Activated CD4-positive, alpha-beta T cell treated with anti-CD3 and anti-CD28 coated beads, Interleukin-10, Interleukin-2, amounts not matched to agents 100 ng/mL and 50 ng/mL, durations not matched to agents 16 hours and 8 hours (primary cell): ENCODE measurements around the gene P2RX5.
A peak's percentile ranks its signal among the peaks of the same experiment; 100 is the strongest.

Source experiments
- DNase-seq: peaks from one replicate; pipeline ENCODE4 v3.0.0-alpha.2; 2020

Gene P2RX5

DNA sequence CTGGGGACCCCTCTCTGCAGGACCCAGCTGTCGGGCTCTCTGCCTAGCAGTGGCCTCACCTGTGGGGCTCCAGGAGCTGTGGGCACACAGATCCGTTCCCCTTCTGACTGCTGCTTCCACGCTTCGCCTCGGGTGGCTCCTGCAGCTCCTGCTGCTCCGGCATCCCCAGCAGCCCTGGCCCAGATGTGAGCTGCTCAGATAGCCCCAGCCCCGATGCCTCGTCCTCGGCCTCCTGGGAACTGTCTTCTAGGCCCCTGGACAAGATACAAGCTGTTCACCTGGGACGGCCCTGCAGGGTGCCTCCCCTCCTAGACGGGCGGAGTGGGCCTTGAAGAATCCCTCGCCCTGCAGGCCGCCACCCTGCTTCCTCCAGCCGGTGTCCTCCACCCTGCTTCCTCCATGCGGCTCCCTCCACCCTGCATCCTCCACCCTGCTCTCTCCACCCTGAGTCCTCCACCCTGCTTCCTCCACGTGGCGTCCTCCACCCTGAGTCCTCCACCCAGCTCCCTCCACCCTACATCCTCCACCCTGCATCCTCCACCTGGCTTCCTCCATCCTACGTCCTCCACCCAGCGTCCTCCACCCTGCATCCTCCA, 16.3 kb downstream of the P2RX5 start:
- DNase-seq = no peak

DNA sequence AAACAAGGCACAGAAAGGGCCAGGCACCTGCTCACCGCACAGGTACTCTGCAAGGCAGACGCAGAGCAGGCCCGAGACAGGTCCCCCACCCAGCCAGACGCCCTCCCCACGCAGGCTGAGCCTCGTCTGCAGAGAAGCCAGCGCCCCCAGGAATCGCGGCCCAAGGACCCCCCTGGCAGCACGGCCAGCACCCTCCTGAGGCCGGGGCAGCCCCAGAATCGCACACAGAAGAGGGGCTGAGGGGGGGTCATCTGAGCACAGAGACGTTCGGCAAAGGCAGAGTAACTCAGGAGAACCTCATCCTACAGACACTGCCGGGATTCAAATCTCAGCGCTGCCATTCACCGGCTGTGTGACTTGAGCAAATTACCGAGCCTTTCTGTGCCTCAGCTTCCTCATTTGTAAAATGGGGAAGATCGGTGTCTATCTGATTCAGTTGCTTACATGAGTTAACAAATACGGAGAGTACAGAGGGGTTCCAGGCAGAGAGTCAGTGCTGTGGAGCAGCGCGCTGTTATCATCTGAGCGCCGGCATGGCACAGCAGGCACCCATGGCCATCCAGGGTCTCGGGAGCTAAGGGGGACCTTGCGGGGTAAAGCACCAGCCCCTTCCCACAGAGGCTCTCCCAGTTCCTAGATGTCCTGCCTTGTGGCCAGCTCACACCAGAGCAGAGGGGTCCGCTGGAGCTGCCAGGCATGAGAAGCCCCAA, 17.0 kb downstream of the P2RX5 start:
- DNase-seq = no peak

DNA sequence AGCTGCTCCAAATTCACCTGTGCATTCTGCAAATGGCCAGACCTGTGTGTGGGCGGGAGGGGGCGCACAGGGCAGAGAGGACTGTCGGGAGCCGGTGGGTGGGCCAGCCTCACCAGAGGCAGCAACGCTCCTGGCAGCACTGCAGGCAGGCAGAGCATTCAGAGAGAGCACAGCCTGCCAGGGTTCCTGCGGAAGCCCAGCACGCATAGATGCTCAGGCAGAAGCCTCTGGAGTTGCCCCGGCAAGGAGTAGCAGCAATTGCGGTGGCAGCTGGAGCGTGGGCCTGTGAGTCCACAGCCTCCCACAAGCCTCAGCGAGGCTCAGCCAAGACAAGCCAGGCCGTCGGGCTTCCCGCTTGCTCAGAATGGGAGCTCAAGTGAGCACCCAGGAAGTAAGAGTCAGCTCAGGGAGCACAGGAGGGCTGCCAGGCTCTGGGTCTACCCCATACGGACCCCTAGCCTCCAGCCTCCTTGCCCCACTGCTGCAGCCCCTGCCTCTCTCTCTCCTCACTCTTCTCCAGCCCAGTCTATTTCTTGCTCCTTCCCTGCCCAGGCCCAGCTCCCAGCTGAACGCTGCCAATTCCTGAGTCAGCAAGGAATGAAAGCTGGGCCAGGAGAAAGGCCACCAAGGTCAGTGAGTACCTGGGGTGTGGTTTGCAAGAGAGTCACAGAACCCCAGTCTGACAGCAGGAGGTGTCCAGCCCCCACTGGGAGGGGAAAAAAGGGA, 17.7 kb downstream of the P2RX5 start:
- no peak for DNase-seq

DNA sequence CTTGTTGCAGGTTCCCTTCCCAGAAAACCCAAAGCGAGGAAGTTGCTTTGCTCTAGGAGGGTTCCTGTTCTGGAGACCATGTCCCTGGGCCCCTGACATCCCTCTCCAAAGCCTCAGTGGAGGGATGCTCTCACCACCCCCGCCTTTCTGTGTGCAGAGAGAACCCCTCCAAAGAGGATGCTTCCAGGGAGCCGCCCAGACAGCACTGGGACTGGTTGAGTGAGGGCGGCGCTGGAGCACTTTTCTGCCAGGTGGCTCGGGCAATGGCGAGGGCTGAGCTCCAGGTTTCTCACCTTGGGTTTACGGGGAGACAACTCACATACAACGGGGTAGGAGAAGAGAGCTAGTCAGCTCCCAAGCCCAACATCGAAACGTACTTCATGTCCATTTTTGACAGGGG, 20.1 kb downstream of the P2RX5 start:
- DNase-seq = no peak

DNA sequence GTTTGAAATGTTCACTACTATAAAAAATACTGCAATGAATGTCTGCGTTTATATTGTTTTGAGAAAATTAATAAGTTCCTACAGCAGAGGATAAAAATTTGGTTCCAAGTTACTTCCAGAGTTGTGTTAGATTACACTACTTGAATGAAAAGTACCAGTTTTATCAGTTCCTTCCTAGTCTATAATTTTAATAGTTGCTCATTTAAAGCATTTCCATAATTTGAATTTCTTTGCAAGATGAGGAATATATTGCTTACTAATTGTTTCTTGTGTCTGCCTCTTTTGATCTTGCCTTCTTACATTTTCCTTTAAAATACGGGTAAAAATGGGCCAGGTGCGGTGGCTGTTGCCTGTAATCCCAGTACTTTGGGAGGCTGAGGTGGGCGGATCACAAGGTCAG, 23.4 kb downstream of the P2RX5 start:
- no peak for DNase-seq

DNA sequence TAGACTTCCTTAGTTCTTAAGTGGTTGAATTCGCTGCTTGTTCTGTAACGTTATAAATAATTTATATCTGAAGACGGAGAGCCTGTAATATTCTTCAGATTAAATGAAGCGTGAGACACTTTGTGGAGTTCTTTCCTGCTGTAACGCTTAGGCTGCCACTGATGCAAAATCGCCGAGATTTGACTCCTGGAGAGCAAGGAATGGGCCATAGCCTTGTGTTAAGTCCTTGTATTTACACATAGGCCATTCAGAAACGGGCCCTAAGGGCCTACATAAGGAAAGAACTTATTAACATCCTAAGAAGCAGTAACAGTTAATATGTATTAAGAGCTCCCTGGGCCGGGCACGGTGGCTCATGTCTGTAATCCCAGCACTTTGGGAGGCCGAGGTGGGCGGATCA, 26.4 kb downstream of the P2RX5 start:
- no peak for DNase-seq

DNA sequence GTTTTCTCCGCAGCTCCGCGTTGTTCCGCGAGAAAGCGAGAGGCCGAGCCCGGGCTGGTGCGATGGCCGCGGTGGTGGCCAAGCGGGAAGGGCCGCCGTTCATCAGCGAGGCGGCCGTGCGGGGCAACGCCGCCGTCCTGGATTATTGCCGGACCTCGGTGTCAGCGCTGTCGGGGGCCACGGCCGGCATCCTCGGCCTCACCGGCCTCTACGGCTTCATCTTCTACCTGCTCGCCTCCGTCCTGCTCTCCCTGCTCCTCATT, 26.9 kb downstream of the P2RX5 start:
- no peak for DNase-seq

DNA sequence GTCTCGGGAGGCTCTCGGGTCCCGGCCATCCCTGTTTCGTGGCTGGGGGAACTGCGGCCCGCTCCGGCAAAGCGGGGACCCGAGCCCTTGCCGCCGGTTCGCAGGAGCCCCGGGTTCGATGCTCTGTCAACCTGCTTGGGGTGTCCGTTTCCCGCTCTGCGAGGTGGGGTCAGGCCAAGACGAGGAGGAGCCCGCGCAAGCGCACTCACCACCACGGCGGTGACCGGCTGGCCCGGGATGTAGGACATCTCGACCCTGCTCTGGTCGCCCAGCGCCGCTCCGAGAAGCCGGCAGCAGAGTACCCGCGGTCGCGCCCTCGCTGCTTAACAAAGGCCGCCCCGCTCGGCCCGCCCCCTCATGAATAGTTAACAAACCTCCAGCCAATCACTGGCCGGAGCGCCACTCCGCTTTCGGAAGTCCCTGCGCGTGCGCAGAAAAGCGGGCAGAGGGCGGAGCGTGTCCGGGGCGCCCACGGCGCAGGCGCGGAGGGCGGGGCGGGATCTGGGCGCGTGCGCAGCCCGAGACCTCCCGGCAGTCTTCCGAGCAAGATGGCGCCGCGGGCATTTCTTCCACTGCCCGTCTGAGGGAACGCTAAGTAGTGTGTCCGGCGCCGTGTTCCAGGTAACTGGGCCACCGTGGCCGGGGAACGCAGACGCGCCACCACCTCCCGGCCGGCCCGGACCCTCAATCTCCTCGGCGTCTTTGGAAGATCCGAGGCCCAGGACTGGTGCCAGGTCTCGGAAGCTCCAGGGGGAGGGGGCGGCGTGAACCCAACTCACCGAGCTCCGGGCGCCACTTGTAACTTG, 27.5 kb downstream of the P2RX5 start, which contains the start of the genes EMC6 and TAX1BP3:
Gene EMC6, plus strand, starts transcription at position 534 of the 806 bp plus-strand sequence. CDS start 335 bp downstream, outside the sequence.
Gene TAX1BP3, minus strand, starts transcription at position 300 of the 806 bp plus-strand sequence. Its CDS starts 52 bp downstream, at position 248.
- peak; percentile 99 for DNase-seq

DNA sequence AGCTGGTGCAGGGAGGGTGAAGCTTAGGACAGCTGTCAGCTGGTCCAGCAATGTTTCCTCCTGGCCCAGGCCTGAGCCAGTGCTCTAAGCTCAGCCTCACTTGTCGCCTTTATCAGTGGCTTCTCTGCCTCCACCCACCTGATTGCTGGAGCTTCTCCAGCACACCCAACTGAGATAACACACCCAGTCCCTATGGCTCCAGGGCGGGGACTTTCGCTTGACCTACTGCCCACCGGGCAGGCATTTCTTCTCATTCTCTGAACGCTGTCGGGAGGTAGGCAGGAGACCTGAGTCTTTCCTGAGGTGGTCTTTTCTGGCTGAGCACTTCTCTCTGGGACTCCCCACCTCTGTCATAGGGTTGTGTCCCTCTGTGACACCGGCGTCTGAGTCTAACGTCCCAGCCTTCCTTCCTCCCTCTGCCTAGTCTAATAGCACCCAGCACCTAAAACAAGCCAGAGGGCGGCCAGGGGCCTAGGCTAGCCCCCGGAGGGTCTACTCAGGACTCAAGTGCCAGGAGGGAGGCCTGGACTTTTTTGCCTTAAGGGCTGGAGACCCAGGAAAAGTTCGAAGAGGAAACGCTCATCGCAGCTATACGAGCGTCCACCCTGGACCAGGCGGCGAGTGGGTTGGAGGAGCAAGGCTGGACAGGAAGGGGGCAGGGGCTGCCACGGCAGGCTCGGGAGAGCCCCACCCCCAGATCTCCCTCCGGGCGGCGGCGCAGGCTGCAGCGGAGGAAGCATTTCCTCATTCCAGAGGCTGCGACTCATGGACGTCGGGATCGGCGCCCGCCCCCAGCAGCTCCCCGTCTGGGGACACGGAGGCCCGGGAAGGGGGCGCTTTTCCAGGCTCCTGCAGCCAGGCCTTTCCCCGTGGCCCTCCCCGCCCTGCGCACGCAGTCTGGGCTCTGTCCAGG, 28.3 kb downstream of the P2RX5 start:
- DNase-seq = peak; percentile 19

DNA sequence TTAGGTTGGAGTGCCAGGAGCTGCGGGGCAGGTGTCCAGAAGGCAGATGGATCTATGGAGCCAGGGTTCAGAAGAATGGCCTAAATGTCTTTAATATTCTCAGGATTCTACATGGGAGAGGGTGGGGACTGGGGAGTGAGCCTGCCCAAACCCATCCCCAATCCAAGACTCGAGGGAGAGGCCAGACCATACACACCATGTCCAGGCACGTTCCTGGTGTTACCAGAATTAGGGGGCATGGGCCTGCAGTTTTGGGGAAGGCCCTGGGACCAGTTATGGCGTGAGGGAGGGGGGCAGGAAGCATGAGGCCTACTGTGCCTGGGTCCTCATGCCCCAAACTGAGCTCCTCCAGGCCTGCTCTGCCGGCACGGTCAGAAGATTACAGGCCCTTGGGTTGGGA, 29.4 kb downstream of the P2RX5 start:
- DNase-seq = no peak

DNA sequence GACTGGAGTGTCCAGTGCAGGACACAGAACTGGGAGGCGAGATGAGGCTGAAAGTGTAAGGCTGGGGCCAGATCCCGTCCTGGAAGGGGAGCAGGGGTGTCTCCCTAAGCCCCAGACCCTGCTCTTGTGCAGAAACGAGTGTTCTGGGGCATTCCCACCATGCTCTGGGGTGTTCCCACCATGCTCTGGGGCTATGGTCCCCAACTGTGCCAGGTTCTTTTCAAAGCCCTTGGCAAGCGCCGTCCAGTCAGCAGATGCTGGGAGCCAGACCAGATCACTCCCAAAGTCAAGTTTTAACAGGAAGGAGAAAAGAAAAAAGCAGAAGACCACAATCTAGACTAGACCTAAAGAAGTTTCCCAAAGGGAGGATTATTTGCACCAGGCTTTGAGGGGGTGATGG, 30.1 kb downstream of the P2RX5 start:
- no peak for DNase-seq

DNA sequence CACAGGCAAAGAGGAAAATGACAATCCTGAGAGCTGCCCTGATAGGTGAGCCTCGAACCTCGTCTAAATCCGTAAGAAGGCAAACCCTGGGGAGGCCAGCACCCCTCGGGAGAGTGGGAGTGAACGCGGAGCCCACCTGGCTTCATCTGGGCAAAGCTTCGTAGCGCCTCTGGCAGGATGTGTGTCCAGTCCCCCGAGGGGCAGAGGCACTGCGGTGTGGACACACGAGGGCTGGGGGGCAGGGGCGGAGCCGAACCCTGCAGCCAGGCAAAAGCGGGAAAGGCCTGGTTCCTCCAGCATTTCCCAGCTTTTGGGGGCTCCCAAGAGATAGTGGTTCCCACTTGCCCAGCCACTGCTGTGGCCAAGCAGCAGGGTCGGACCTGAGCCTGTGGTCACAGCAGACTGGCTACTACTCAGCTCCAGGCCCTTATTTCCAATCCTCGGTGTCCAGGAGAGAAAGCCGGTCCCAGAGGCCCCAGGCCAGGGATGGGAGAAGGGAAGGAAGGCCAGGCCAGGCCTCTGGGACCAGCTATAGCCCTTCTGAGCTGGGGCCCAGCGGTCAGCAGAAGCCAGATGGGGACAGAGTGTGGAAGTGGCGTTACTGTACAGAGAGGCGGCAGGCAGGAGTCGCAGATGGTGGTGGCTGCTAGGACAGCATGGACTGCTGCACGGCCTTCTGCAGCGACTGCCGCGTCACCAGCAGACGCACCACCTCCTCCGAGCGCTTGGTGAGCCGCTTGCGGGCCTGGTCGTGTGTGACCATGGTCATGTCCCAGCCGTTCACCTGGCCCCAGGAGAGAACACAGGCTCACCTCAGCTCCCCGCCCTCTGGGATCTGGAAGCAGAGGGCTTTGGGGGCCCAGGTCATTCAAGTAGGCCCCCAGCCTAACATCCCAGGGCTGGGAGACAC, 32.6 kb downstream of the P2RX5 start:
- DNase-seq = no peak

DNA sequence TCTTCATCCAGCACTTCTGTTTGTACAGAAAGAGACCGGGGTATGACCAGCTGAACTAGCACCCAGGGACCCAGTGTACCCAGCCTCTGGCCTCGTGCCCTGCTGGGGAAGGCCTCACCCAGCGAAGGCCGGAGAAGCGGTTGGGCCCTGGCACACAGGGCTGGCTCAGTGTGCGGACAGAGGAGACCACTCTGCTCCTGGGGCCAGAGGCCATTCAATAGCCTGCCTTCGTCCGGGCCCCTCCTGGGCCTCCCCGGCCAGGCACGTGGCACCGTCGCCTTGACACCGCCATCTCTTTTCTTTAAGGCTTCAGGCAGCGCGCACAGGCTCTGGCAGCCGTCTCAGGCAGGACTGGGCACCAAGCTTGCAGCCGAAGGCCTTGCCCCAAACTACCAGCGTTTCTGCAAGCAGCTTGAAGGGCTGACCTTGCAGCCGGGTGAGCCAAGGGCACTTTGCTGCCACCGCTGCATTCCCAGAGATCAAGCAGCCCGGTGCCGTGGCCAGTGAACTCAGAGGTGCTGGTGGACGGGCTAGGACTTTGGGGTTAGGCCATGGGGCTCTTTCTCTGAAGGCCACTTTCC, 35.6 kb downstream of the P2RX5 start:
- no peak for DNase-seq

DNA sequence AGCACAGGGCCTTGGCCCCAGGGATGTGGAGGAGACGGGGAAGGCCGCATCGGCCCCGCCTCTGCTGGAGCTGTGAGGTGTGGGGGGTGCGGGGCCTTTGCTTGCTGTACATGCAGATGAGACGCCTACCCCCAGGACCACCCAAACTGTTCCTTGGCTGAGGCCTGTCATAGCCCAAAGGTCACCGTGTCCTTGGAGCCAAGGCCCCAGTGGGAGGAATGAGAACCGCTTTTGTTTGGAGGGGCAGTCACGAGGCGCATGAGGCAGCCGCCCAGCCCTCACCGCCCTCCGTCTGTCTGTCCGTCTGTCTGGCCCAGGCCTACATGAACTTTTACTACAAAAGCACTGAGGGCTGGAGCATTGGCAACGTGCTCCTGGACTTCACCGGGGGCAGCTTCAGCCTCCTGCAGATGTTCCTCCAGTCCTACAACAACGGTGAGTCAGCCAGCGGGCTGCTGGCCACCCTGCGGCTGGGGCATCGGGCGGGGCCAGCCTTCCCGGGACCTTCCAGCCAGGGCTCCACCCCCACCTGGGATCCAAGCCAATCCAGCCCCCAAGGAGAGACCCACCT, 36.3 kb downstream of the P2RX5 start:
- no peak for DNase-seq

DNA sequence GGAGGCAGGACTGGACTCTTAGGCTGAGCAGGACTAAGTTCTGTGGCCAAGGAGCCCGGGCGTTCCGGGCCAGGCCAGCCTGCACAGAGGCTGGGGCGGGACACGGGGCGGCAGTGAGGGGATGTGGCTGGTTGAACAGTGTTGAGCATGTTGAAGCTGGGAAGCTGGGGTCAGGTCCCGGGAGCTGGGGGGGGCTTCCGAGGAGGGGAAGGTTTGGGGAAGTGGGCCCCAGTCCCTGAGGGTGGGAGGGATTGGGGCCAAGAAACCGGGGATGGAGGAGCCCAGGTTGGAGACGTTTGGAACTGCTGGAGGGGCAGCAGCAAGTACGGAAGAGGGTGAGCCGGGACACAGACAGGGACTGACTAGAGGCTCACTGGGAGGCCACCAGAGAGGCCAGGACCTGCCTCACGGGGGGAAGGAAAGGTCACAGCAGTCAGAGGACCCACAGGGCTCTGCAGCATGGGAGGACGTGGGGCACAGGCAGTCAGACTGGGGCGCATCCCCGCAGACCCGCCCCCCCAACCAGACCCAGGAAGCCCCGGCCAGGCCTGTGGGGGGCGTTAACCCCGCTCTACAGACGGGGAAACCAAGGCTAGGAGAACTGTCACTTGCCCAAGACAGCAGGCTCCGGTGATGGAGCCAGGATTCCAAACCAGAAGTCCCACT, 37.0 kb downstream of the P2RX5 start:
- no peak for DNase-seq

DNA sequence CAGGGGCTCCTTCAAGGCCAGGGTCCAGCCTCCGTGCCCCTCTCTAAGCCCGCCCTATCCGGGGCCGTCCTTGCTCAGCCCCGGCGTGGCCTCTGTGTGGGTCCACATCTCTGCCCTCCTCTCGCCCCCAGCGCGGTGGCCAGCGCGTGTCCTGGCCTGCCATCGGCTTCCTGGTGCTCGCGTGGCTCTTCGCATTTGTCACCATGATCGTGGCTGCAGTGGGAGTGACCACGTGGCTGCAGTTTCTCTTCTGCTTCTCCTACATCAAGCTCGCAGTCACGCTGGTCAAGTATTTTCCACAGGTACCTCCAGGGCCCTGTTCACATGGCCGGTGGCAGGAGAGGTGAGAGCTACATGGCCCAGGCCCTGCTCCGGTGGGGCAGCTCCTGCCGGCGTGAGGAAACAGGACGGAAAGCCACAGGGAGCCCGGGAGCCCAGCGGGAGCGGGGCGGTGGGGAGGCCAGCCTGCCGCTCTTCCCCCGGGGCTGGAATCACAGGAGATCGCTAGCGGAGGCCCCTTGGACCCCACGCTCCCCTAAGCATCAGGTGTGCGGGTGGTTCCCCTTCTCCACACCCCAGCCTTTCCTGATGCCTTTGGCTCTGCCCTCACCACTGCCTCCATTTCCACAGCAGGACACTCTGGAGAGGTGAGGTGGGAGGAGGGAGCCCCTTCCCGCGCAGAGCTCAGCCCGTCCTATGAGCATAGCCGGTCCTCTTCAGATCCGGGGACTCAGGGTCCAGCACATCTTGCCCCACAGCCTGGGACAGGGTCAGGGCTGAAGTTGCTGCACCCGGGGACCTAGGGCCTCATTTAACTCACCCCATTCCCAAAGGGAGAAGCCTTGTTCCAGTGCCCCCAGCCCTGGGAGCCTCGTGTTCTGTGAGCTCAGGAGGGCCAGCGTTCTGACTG, 37.8 kb downstream of the P2RX5 start:
- DNase-seq = no peak

DNA sequence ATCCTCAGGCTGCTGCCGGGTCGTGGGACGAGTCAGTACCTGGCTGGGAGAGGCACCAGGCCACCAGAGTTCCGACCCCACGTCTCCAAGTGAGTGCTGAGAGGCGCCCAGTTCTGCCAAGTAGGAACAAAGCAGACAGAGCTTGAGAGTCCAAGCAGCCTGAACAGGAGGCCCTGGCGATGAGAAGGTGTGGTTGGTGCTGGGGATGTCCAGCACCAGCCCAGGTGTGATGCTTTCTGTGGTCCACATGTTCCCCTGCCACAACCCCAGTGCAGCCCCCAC, 38.4 kb downstream of the P2RX5 start:
- no peak for DNase-seq

DNA sequence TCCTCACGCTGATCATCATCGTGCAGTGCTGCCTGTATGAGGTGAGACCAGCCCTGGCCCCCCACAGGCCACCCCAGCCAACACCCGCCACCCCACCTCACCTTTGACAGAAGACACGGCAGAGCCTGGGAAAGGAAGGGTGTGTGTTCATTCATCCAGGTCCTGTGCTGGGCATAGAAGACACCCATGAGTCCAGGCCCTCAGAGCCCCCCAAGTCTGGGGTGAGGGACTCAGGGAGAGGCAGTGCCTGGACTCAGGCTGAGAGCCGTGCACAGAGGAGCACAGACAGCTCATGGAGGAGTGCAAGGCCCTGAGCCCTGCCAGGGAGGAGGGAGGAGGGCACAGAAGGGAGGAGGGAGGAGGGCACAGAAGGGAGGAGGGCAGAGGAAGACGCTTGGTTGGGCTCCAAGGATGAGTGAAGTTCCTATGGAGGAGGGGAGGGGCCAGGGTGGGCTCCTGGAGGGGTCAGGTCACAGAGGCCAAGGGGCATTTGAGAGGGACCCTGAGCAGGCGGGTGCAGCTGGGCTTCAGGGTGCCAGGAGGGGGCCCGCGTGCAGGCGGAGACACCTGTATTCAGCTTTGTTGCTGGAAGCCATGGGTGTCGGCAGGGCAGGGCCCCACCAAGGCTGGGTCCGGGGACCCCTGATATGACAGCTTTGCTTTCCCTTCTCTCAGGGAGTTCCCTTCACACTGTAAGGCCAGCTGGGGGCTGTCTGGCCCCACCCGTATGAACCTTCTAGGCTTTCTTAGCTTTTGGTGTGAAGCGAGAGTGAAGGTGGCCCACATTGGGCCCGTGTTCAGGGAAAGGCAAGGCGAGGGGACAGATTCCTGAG, 39.0 kb downstream of the P2RX5 start:
- no peak for DNase-seq
